ENCODE measurements around the gene MARK4.

- TF ChIP-seq CREB1 (CRISPR knock-in tag; IDR thresholded peaks at IDR 0.05; ENCODE audit: low read depth) (no peak), EZH2 (IDR thresholded peaks at IDR 0.05; ENCODE audit: low read depth, unreplicated experiment) (no peak)
- TF ChIP-seq, protein P1, sequence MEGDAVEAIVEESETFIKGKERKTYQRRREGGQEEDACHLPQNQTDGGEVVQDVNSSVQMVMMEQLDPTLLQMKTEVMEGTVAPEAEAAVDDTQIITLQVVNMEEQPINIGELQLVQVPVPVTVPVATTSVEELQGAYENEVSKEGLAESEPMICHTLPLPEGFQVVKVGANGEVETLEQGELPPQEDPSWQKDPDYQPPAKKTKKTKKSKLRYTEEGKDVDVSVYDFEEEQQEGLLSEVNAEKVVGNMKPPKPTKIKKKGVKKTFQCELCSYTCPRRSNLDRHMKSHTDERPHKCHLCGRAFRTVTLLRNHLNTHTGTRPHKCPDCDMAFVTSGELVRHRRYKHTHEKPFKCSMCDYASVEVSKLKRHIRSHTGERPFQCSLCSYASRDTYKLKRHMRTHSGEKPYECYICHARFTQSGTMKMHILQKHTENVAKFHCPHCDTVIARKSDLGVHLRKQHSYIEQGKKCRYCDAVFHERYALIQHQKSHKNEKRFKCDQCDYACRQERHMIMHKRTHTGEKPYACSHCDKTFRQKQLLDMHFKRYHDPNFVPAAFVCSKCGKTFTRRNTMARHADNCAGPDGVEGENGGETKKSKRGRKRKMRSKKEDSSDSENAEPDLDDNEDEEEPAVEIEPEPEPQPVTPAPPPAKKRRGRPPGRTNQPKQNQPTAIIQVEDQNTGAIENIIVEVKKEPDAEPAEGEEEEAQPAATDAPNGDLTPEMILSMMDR (conservative IDR thresholded peaks at IDR 0.05; ENCODE audit: low read depth in 2 of 2), result no peak
Observed at GRCh38 chr19:45327404-45328143, 76.5 kb downstream of the MARK4 start.
